GM18867 (cell line): Measurements from ENCODE around the gene CLINT1.

ENCODE experiments used
- ATAC-seq: cut with Tn5 transposase; IDR thresholded peaks from one replicate; pipeline ENCODE4 v1.9.1; 2021; ENCODE audit warnings: mild to moderate bottlenecking, moderate library complexity; ENCODE audit not compliant: unreplicated experiment

CLINT1 gene

GRCh38 chr5:157766442-157766841 is 92.5 kb downstream of the CLINT1 start:
- no peak for ATAC-seq

- no peak for ATAC-seq
Measured at GRCh38 chr5:157764531-157764930, 94.4 kb downstream of the CLINT1 start.

- ATAC-seq: peak; percentile 79
Measured at GRCh38 chr5:157761690-157762621, 97.0 kb downstream of the CLINT1 start.

GRCh38 chr5:157758706-157759105 is 100.2 kb downstream of the CLINT1 start:
- ATAC-seq: no peak

GRCh38 chr5:157756122-157756521 is 102.8 kb downstream of the CLINT1 start:
- no peak for ATAC-seq

GRCh38 chr5:157750320-157750719 is 108.6 kb downstream of the CLINT1 start:
- no peak for ATAC-seq

- ATAC-seq: no peak
Measured at GRCh38 chr5:157749462-157749799, 109.5 kb downstream of the CLINT1 start.

- ATAC-seq: no peak
Measured at GRCh38 chr5:157748760-157749461, 110.0 kb downstream of the CLINT1 start.

- no peak for ATAC-seq
Measured at GRCh38 chr5:157747766-157748700, 110.9 kb downstream of the CLINT1 start.

GRCh38 chr5:157747173-157747740 is 111.7 kb downstream of the CLINT1 start:
- ATAC-seq: no peak

GRCh38 chr5:157745041-157745456 is 113.9 kb downstream of the CLINT1 start:
- no peak for ATAC-seq

- peak; percentile 27 for ATAC-seq
Measured at GRCh38 chr5:157744051-157745011, 114.6 kb downstream of the CLINT1 start.

GRCh38 chr5:157743163-157744050 is 115.5 kb downstream of the CLINT1 start, which contains the start of gene LSM11:
Gene LSM11 (plus strand): TSS chr5:157743712. CDS start chr5:157743751, 39 bp downstream.
- peak; percentile 92 for ATAC-seq

- ATAC-seq: no peak
Measured at GRCh38 chr5:157741131-157741530, 117.8 kb downstream of the CLINT1 start.

GRCh38 chr5:157740229-157740610 is 118.7 kb downstream of the CLINT1 start:
- ATAC-seq: no peak

- no peak for ATAC-seq
Measured at GRCh38 chr5:157739388-157740228, 119.3 kb downstream of the CLINT1 start.

GRCh38 chr5:157735991-157736390 is 123.0 kb downstream of the CLINT1 start:
- no peak for ATAC-seq
